ENCODE results near the gene SGK1.
"Not testable (repeated sequence)": the region's sequence is repeated elsewhere in the genome, so short reads cannot be mapped to it uniquely, and the experiment has no call there.

Gene SGK1

GRCh38 chr6:134326192-134326591 is 8.3 kb upstream of the SGK1 start:
- not testable (repeated sequence) for DNase-seq (ENCODE audit: low read depth)

- no peak for DNase-seq (ENCODE audit: low read depth)
Observed at GRCh38 chr6:134324766-134325165, 6.9 kb upstream of the SGK1 start.

- no peak for DNase-seq (ENCODE audit: low read depth)
Observed at GRCh38 chr6:134324141-134324540, 6.2 kb upstream of the SGK1 start.

- no peak for DNase-seq (ENCODE audit: low read depth)
Observed at GRCh38 chr6:134323698-134324097, 5.8 kb upstream of the SGK1 start.

GRCh38 chr6:134323294-134323693 is 5.4 kb upstream of the SGK1 start:
- DNase-seq (ENCODE audit: low read depth), result no peak

GRCh38 chr6:134322216-134322615 is 4.3 kb upstream of the SGK1 start:
- no peak for DNase-seq (ENCODE audit: low read depth)

- no peak for DNase-seq (ENCODE audit: low read depth)
Observed at GRCh38 chr6:134321246-134321645, 3.3 kb upstream of the SGK1 start.

DNA sequence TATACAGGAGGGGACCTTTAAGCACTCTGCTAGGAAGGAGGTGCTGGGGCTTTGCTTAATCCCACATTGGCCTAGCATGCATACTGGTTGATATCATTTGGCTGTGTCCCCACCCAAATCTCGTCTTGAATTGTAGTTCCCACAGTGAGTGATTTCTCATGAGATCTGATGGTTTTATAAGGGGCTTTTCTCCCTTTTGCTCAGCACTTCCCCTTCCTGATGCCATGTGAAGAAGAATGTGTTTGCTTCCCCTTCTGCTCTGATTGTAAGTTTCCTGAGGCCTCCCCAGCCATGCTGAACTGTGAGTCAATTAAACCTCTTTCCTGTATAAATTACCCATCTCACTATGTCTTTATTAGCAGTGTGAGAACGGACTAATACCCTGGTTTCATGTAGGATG is 1.8 kb upstream of the SGK1 start:
- not testable (repeated sequence) for DNase-seq (ENCODE audit: low read depth)

GRCh38 chr6:134318974-134319281 is 1.0 kb upstream of the SGK1 start:
- no peak for DNase-seq (ENCODE audit: low read depth)

GRCh38 chr6:134318236-134318973 is 493 bp upstream of the SGK1 start:
- DNase-seq (ENCODE audit: low read depth), result no peak

DNA sequence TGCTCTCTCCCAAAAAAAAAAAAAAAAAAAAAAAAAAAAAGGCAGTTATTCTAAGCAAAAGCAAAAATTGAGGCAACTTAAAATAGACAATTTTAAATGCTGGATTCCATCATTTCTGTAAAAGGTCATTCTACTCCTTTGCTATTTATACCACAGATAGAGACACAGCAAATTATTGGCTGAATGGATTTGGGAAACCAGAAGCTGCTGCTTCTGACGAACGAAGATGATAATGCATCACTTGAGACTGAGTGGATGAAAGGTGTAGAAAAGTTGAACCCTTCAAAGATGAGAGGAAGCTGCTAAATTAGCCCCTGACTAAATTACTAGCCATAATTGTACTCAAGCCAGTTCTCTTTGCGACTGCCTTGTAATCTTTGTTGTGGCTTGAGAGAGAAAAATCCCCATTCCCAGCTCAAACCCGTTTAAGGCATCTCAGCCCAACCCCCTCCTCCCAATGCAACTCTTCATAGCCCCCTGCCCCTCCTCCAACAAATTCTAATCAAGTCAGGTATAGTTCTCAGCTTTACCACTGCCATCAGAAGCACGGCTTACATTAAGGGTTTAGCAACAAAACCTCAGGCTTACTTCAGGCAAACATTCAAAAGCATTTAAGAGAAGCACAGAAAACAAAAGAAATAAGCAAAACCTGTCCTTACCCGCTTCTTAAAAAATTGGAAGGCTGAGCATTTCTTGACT is 1.0 kb downstream of the SGK1 start:
- DNase-seq (ENCODE audit: low read depth), result no peak

GRCh38 chr6:134315974-134316441 is 1.9 kb downstream of the SGK1 start:
- DNase-seq (ENCODE audit: low read depth), result no peak

DNA sequence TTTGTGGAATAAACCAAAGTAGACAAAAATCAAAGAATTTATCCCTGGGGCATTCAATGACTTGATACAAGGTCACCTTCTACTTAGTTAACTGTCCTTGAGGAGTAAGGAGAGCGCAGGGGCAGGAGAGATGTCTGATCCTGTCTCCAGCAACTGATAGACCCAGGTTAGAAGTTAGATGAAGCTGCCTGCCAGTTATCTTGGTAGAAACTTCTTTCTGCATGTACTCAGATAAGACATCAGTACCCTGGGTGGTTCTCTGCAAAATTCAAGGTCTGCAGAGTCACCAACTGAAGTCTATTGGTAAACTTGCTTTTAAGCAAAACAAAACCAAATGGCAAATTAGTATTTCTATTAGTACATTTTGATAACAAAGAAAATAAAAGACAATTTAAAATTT is 2.7 kb downstream of the SGK1 start:
- DNase-seq (ENCODE audit: low read depth), result no peak

DNA sequence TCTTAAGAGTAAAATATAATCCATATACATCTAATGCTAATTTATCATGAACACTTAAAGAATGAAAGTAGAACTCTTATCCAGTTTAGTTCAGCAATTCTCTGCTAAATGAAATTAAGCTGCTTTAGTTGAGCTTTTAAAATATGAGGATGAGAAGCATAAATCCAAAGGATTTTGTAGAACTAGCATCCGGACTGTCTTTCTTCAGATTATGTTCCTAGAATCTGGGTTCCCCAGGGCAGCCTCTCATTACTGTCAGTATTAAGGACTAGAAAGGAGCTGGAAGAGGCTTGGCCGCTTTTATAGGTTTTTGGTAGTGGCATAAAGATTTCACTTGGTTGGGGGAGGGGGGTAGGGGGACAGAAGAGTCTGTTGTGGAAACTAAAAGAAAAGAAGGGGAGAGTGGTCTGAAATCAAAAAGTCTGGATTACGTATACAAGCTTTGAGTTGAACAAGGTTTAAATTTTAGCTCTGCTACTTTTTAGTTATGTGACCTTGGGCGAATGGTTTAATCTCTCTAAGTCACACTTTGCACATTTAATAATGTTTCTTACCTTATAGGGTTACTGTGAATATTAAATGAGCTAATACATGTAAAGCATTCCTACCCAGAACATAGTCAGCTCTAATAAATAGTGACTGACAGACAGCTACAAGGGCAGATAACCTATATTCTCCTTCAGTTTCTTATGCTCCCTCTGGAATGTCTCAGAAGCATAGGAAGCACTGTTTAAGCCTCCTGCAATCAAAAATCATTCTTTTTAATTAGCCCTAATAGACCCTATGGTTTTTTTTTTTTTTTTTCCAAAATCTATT is 3.7 kb downstream of the SGK1 start:
- DNase-seq (ENCODE audit: low read depth), result no peak

DNA sequence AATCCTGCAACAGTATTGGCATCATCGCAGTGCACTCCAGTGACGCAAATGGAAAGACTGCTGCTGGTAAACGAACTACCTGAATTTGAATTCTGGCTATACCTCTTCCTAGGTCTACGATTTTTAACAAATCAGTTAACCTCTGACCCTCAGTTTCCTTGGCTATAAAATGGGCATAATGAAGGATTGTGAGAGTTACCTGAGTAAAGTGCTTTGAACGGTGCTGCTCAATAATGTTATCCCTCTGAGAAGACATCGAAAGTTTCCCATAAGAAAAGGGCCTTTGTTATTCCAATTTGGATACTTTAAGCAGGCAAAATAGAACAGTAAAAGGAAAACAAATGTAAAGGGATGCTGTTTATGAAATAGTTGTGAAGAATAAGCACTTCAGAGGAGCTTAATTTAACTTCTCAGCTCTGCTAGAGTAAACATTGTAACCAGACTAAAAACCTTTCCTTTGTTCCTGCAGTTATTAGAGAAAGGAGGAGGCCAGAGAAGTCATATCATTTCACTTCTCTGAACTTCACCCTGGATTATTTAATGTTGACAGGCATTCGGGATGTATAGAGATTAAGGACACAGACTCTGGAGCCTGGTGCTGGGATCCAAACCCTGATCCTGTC is 5.8 kb downstream of the SGK1 start:
- no peak for DNase-seq (ENCODE audit: low read depth)

DNA sequence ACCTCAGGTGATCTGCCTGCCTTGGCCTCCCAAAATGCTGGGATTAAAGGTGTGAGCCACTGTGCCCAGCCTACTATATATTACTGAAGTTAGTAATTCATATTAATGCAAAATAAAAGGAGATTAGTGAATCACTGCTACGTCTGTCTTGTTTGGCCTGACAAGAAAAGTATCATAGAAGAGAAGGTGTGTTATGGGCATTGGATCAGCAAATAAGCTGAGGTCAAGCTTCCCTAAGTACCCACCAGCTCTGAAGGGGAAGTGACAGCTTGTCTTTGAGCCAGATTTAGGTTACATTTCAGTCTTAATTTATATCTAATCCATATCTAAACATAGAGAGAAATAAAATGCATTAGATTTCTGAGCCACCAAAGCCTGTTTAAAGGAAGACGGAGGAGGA is 7.1 kb downstream of the SGK1 start:
- DNase-seq (ENCODE audit: low read depth), result no peak

DNA sequence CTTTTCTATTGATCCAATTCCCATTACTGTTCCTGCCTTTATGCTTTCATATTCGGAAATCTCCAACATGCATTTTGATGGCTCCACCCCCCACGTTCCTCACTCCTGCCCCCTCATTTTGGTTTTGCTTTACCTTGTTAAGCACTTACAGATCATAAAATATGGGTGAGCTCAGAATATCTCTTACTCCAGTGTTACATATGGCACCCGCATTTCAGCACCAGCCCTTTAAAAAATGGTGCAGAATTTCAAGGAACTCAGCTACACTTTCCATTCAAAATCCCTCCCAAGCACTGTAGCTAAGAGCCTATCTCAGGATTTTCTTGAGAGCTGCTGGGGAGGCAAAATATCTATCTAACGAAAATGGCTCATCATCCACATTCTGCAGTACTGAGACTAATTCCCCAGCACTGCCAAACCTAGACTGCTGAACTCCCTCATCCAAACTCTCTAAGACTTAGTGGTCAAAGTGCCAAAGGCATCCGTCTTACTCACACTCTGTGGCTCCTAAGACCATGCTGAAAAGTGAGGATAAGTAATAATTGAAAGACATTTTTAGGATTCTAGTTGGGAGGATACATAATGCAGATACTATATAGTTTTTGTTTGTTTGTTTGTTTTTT is 7.8 kb downstream of the SGK1 start:
- DNase-seq (ENCODE audit: low read depth), result no peak

DNA sequence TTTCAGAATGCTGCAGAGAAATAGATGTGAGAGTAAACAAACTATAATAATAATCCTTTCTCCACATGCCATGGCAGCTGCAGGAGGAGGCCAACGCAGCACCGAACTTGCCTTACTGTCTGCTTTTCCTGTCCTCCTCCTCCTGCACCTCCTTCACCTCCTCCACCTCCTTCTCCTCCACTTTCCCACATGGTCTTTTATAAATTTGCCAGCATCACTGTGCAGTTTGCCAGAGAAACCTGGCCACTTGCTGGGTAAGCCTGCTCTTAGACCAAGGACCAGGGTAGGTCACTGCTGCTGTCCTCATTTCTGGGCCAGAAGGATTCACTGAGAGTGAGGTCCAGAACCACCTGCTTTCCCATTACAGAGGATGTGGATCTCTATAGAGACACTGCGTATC is 8.7 kb downstream of the SGK1 start:
- no peak for DNase-seq (ENCODE audit: low read depth)

GRCh38 chr6:134308800-134309199 is 9.1 kb downstream of the SGK1 start:
- DNase-seq (ENCODE audit: low read depth), result no peak

- no peak for DNase-seq (ENCODE audit: low read depth)
Observed at GRCh38 chr6:134307870-134308269, 10.0 kb downstream of the SGK1 start.

- no peak for DNase-seq (ENCODE audit: low read depth)
Observed at GRCh38 chr6:134307075-134307474, 10.8 kb downstream of the SGK1 start.

- not testable (repeated sequence) for DNase-seq (ENCODE audit: low read depth)
Observed at GRCh38 chr6:134304381-134304780, 13.5 kb downstream of the SGK1 start.

All from stimulated activated CD8-positive, alpha-beta memory T cell treated with anti-CD3 and anti-CD28 coated beads, Interleukin-15, amount 100 ng/mL, for 24 hours (primary cell).